Astrocyte (in vitro differentiated cells and primary cell): ENCODE results near the gene OR9Q2. TPM values are rescaled to one million over a fixed set of nuclear protein-coding genes. Genes with fewer than 3 reads are reported as not detected.

Experiments
- total RNA-seq: library from RNA; stranded (reverse); gene quantifications from 2 replicates; pipeline ENCODE4 v1.2.1, GENCODE V29; 2021

The OR9Q2 gene
- total RNA-seq, 1 donor from 2014 or later: not detected

Other genes starting within 250 kb of the OR9Q2 start
- gene OR9Q1, start 165.2 kb upstream of the OR9Q2 start, total RNA-seq: not detected in 2 replicates
- not detected in 2 replicates for gene OR6Q1, start 158.1 kb upstream of the OR9Q2 start, total RNA-seq
- gene OR9I1, start 63.5 kb upstream of the OR9Q2 start, total RNA-seq: not detected in 2 replicates
- gene OR1S2, start 15.1 kb downstream of the OR9Q2 start, total RNA-seq: not detected in 2 replicates
- not detected in 2 replicates for gene OR1S1, start 23.6 kb downstream of the OR9Q2 start, total RNA-seq
- gene OR10Q1, start 39.8 kb downstream of the OR9Q2 start, total RNA-seq: not detected in 2 replicates
- not detected in 2 replicates for gene OR10W1, start 79.2 kb downstream of the OR9Q2 start, total RNA-seq
- gene OR5B17, start 170.0 kb downstream of the OR9Q2 start, total RNA-seq: not detected in 2 replicates
- gene OR5B3, start 217.8 kb downstream of the OR9Q2 start, total RNA-seq: not detected in 2 replicates
- gene OR5B2, start 239.1 kb downstream of the OR9Q2 start, total RNA-seq: not detected in 2 replicates